ENCODE measurements around the gene RFESD. TPM values are rescaled to one million over a fixed set of nuclear protein-coding genes. Genes with fewer than 3 reads are reported as not detected.
A peak's percentile ranks its signal among the peaks of the same experiment; 100 is the strongest.

Gene RFESD
- total RNA-seq, 1 donor from 2014 or later, result 3.1 TPM

DNA sequence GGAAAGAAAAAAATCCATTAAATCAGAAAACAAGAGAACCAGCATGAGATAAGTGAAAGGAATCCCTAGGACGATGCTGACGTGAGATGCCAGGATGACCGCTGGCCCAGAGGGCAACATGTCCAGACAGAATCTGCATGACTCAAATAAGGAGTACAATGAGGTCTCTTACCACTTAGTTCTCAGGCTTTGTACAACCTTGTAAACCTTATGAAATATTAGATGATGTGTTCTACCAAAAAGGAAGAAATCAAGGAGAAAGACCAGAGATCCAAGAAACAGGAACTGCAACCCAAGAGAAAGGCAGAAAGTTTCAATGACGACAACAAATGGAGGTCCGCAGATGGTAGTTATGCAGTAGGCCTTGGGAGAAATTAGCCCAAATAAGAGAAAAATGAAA lies 29.5 kb upstream of the RFESD start:
- Histone ChIP-seq H3K27me3 (ENCODE audit: control insufficient read depth in 3 of 3, insufficient read depth in 3 of 3, low read length in 3 of 3) (peaks cover 0 to 7% (median 2%) of the 10 kb centered on the region in 3 donors), H3K9ac (ENCODE audit: low read depth in 1 of 3, low read length in 3 of 3) (no peak overlapping the region)

DNA sequence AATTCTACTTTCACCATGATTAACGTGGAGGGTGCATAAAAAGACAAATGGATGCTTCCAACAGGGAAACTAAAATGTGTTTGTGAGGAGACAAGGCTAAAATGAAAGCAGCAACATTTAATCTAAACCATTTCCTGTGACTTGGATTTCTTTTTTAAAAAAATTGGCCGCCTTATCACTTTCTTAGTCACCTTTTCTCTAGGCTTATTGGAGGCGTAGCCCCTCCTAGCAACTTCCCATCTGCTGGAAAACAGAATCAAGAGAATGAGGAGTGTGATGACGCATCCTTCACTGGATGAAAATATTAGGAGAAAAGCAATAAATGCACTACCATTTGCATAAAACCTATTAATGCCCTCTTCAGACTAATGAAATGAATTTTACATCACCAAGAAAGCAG lies 27.5 kb upstream of the RFESD start:
- Histone ChIP-seq H3K9ac (ENCODE audit: low read depth in 1 of 3, low read length in 3 of 3) (no peak overlapping the region), H3K4me3 (ENCODE audit: low read length in 3 of 3) (peak overlapping the region in 1 of 3 donors; percentile 72), H3K27ac (ENCODE audit: low read depth, low read length) (no peak overlapping the region), H3K36me3 (ENCODE audit: control insufficient read depth in 3 of 3, insufficient read depth in 3 of 3, low read length in 3 of 3) (no peaks in the 10 kb centered on the region), H3K9me3 (ENCODE audit: control insufficient read depth in 3 of 3, low read length in 3 of 3) (no peaks in the 10 kb centered on the region), H3K27me3 (ENCODE audit: control insufficient read depth in 3 of 3, insufficient read depth in 3 of 3, low read length in 3 of 3) (peaks cover 0 to 7% (median 2%) of the 10 kb centered on the region in 3 donors), H3K4me1 (ENCODE audit: control insufficient read depth in 3 of 3, insufficient read depth in 3 of 3, low read length in 3 of 3) (peaks cover 9 to 14% (median 12%) of the 10 kb centered on the region in 3 donors)

More for the DNA sequence above, 29.5 kb upstream of the RFESD start:
- no peaks in the 10 kb centered on the region for H3K36me3 ChIP-seq (ENCODE audit: control insufficient read depth in 3 of 3, insufficient read depth in 3 of 3, low read length in 3 of 3)
- peaks cover 9 to 14% (median 12%) of the 10 kb centered on the region in 3 donors for H3K4me1 ChIP-seq (ENCODE audit: control insufficient read depth in 3 of 3, insufficient read depth in 3 of 3, low read length in 3 of 3)
- no peak overlapping the region for H3K4me3 ChIP-seq (ENCODE audit: low read length in 3 of 3)
- no peak overlapping the region for H3K27ac ChIP-seq (ENCODE audit: low read depth, low read length)
- H3K9me3 ChIP-seq (ENCODE audit: control insufficient read depth in 3 of 3, low read length in 3 of 3), result no peaks in the 10 kb centered on the region

DNA sequence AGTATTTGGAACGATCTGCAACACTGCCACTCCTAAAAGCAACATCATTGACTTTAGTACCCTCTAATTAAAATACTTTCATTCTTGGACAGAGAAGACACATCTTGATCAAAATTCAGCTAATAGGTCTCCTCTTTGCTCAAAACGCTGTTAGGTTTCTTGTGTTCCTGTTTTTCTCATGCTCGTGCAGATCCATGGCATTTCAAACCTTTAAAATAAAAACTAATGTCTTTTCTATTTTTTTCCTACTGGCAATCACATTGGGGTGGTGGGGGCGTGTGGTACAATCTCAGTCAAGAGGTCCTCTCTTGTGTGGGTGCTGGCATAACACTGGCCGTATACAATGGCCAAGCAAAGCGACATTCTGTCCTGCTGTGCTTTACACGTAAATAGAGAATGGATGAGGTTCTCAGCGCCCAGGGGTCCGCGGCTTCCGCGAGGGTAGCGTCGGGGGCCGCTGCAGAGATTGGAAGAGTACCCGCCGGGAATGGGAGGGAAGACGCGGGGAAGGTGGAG lies 27.0 kb upstream of the RFESD start:
- peak overlapping the region in 2 of 3 donors; percentile 48 to 70 for H3K9ac ChIP-seq (ENCODE audit: low read depth in 1 of 3, low read length in 3 of 3)
- H3K36me3 ChIP-seq (ENCODE audit: control insufficient read depth in 3 of 3, insufficient read depth in 3 of 3, low read length in 3 of 3), result no peaks in the 10 kb centered on the region
- no peaks in the 10 kb centered on the region for H3K9me3 ChIP-seq (ENCODE audit: control insufficient read depth in 3 of 3, low read length in 3 of 3)
- H3K4me3 ChIP-seq (ENCODE audit: low read length in 3 of 3), result peak overlapping the region; percentile 72 to 75 (median 74)
- peaks cover 9 to 14% (median 12%) of the 10 kb centered on the region in 3 donors for H3K4me1 ChIP-seq (ENCODE audit: control insufficient read depth in 3 of 3, insufficient read depth in 3 of 3, low read length in 3 of 3)
- H3K27ac ChIP-seq (ENCODE audit: low read depth, low read length), result no peak overlapping the region
- H3K27me3 ChIP-seq (ENCODE audit: control insufficient read depth in 3 of 3, insufficient read depth in 3 of 3, low read length in 3 of 3), result peaks cover 0 to 7% (median 2%) of the 10 kb centered on the region in 3 donors

DNA sequence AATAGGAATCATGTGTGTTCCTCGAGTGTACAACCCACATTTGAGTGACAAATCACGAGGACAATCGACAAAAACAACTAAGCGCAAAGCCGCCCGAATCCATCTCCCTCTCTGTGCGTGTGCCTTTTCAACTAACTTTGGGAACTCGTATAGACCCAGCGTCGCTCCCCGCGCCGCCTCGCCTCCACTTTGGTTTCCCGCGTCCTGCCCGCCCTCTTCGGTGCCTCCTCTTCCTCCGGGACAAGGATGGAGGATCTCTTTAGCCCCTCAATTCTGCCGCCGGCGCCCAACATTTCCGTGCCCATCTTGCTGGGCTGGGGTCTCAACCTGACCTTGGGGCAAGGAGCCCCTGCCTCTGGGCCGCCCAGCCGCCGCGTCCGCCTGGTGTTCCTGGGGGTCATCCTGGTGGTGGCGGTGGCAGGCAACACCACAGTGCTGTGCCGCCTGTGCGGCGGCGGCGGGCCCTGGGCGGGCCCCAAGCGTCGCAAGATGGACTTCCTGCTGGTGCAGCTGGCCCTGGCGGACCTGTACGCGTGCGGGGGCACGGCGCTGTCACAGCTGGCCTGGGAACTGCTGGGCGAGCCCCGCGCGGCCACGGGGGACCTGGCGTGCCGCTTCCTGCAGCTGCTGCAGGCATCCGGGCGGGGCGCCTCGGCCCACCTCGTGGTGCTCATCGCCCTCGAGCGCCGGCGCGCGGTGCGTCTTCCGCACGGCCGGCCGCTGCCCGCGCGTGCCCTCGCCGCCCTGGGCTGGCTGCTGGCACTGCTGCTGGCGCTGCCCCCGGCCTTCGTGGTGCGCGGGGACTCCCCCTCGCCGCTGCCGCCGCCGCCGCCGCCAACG lies 26.3 kb upstream of the RFESD start, which contains the start of gene GPR150:
Gene GPR150 (plus strand): TSS at position 58 of the 840 bp plus-strand sequence. CDS start 189 bp downstream, at position 247.
- H3K4me1 ChIP-seq (ENCODE audit: control insufficient read depth in 3 of 3, insufficient read depth in 3 of 3, low read length in 3 of 3), result peaks cover 9 to 14% (median 12%) of the 10 kb centered on the region in 3 donors
- peaks cover 0 to 7% (median 2%) of the 10 kb centered on the region in 3 donors for H3K27me3 ChIP-seq (ENCODE audit: control insufficient read depth in 3 of 3, insufficient read depth in 3 of 3, low read length in 3 of 3)
- H3K9me3 ChIP-seq (ENCODE audit: control insufficient read depth in 3 of 3, low read length in 3 of 3), result no peaks in the 10 kb centered on the region
- no peaks in the 10 kb centered on the region for H3K36me3 ChIP-seq (ENCODE audit: control insufficient read depth in 3 of 3, insufficient read depth in 3 of 3, low read length in 3 of 3)
- H3K4me3 ChIP-seq (ENCODE audit: low read length in 3 of 3), result peak within 1 kb of the TSS; percentile 72 to 75 (median 74)
- H3K27ac ChIP-seq (ENCODE audit: low read depth, low read length), result no peak within 1 kb of the TSS
- peak within 1 kb of the TSS in 2 of 3 donors; percentile 48 to 70 for H3K9ac ChIP-seq (ENCODE audit: low read depth in 1 of 3, low read length in 3 of 3)

DNA sequence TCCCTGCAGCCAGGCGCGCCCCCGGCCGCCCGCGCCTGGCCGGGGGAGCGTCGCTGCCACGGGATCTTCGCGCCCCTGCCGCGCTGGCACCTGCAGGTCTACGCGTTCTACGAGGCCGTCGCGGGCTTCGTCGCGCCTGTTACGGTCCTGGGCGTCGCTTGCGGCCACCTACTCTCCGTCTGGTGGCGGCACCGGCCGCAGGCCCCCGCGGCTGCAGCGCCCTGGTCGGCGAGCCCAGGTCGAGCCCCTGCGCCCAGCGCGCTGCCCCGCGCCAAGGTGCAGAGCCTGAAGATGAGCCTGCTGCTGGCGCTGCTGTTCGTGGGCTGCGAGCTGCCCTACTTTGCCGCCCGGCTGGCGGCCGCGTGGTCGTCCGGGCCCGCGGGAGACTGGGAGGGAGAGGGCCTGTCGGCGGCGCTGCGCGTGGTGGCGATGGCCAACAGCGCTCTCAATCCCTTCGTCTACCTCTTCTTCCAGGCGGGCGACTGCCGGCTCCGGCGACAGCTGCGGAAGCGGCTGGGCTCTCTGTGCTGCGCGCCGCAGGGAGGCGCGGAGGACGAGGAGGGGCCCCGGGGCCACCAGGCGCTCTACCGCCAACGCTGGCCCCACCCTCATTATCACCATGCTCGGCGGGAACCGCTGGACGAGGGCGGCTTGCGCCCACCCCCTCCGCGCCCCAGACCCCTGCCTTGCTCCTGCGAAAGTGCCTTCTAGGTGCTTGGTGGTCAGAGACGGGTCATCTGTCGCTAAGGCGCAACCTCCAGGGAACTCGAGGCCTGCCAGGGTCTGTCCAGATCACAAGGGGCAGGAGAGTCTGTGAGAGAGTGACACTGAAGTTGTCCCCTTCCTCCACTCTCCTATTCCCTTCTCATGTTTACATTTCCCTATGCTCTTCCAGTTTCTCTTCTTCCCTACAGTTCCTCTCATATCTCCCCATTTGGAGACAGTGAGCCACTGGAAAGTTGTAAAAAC lies 25.4 kb upstream of the RFESD start:
- no peaks in the 10 kb centered on the region for H3K9me3 ChIP-seq (ENCODE audit: control insufficient read depth in 3 of 3, low read length in 3 of 3)
- peak overlapping the region; percentile 59 to 74 (median 72) for H3K4me3 ChIP-seq (ENCODE audit: low read length in 3 of 3)
- peaks cover 0 to 7% (median 2%) of the 10 kb centered on the region in 3 donors for H3K27me3 ChIP-seq (ENCODE audit: control insufficient read depth in 3 of 3, insufficient read depth in 3 of 3, low read length in 3 of 3)
- no peaks in the 10 kb centered on the region for H3K36me3 ChIP-seq (ENCODE audit: control insufficient read depth in 3 of 3, insufficient read depth in 3 of 3, low read length in 3 of 3)
- peak overlapping the region in 2 of 3 donors; percentile 7 to 70 for H3K9ac ChIP-seq (ENCODE audit: low read depth in 1 of 3, low read length in 3 of 3)
- peaks cover 9 to 14% (median 12%) of the 10 kb centered on the region in 3 donors for H3K4me1 ChIP-seq (ENCODE audit: control insufficient read depth in 3 of 3, insufficient read depth in 3 of 3, low read length in 3 of 3)
- H3K27ac ChIP-seq (ENCODE audit: low read depth, low read length), result no peak overlapping the region

DNA sequence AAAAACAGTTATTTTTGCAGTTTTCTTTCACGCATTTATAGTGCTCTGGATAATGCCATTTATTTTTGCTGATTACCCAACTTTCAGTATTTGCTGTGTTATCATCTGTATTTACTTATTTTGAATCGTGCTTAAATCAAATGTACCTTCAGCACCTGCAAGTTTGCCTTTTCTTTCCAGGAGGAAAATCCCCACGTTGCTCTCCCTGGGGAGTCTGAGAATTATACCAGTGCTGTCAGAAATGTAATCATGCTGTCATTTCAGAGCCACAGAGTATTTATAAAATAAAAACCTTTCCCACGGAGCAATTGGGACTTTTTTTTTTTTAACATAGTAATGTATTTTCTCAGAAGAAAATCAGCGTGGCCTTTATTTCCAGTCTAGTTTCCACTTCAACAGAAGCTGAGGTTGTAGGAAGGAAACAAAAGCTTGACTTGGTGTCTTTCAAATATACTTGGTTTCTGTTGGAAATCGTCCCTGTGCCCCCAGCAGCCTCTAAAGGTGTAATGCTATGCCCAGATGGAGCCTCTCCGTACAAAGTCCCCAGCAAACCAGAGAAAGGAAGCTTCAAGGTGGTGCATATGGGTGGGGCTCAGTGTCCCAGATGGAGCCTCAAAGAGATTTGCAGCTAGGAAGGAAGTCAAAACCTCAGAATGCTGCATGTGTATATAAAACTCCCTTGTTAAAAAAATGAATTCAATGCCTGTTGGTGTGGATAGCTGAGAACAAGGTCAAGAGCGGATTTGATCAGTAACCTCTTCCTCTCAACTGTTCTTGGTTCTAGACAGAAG lies 24.5 kb upstream of the RFESD start:
- Histone ChIP-seq H3K27ac (ENCODE audit: low read depth, low read length) (no peak overlapping the region), H3K36me3 (ENCODE audit: control insufficient read depth in 3 of 3, insufficient read depth in 3 of 3, low read length in 3 of 3) (no peaks in the 10 kb centered on the region), H3K9ac (ENCODE audit: low read depth in 1 of 3, low read length in 3 of 3) (no peak overlapping the region), H3K4me3 (ENCODE audit: low read length in 3 of 3) (no peak overlapping the region), H3K27me3 (ENCODE audit: control insufficient read depth in 3 of 3, insufficient read depth in 3 of 3, low read length in 3 of 3) (peaks cover 0 to 7% (median 2%) of the 10 kb centered on the region in 3 donors), H3K4me1 (ENCODE audit: control insufficient read depth in 3 of 3, insufficient read depth in 3 of 3, low read length in 3 of 3) (peaks cover 9 to 14% (median 12%) of the 10 kb centered on the region in 3 donors), H3K9me3 (ENCODE audit: control insufficient read depth in 3 of 3, low read length in 3 of 3) (no peaks in the 10 kb centered on the region)

DNA sequence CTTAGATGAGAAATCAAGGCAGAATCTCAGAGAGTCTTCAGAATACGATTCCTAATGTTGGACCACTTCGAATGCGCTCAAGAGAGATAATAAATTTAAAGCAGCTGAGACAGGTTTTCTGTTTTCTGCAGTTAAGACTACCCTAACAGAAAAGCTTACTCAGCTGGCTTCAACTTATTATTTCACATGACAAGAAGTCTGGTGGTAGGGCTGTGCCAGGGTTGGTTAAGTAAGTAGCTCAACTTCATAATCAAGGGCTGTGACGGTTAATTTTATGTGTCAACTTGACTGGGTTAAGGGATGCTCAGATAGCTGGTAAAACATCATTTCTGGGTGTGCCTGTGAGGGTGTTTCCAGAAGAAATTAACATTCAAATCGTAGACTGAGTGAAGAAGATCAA lies 22.9 kb upstream of the RFESD start:
- no peak overlapping the region for H3K9ac ChIP-seq (ENCODE audit: low read depth in 1 of 3, low read length in 3 of 3)
- peaks cover 0 to 7% (median 2%) of the 10 kb centered on the region in 3 donors for H3K27me3 ChIP-seq (ENCODE audit: control insufficient read depth in 3 of 3, insufficient read depth in 3 of 3, low read length in 3 of 3)
- H3K4me1 ChIP-seq (ENCODE audit: control insufficient read depth in 3 of 3, insufficient read depth in 3 of 3, low read length in 3 of 3), result peaks cover 9 to 14% (median 12%) of the 10 kb centered on the region in 3 donors
- H3K4me3 ChIP-seq (ENCODE audit: low read length in 3 of 3), result no peak overlapping the region
- no peaks in the 10 kb centered on the region for H3K9me3 ChIP-seq (ENCODE audit: control insufficient read depth in 3 of 3, low read length in 3 of 3)
- H3K36me3 ChIP-seq (ENCODE audit: control insufficient read depth in 3 of 3, insufficient read depth in 3 of 3, low read length in 3 of 3), result no peaks in the 10 kb centered on the region
- H3K27ac ChIP-seq (ENCODE audit: low read depth, low read length), result no peak overlapping the region

DNA sequence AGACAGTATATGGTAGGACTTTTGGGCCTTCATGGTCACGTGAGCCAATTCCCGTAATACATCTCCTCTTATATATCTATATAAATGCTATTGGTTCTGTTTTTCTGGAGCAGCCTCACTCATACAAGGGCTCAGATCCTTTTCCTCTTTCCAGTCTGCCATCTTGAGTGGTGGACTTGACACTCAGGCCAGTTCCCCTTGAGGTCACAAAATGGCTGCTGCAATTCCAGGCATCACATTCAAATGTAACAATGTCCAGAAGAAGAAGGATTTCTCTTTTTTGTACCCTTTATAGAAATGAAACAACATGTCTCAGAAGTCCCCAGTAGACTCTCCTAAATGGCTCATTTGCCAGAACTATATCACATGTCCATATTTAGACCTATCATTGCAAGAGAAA lies 22.2 kb upstream of the RFESD start:
- H3K9me3 ChIP-seq (ENCODE audit: control insufficient read depth in 3 of 3, low read length in 3 of 3), result no peaks in the 10 kb centered on the region
- no peak overlapping the region for H3K9ac ChIP-seq (ENCODE audit: low read depth in 1 of 3, low read length in 3 of 3)
- H3K4me3 ChIP-seq (ENCODE audit: low read length in 3 of 3), result no peak overlapping the region
- peaks cover 9 to 14% (median 12%) of the 10 kb centered on the region in 3 donors for H3K4me1 ChIP-seq (ENCODE audit: control insufficient read depth in 3 of 3, insufficient read depth in 3 of 3, low read length in 3 of 3)
- peaks cover 0 to 7% (median 2%) of the 10 kb centered on the region in 3 donors for H3K27me3 ChIP-seq (ENCODE audit: control insufficient read depth in 3 of 3, insufficient read depth in 3 of 3, low read length in 3 of 3)
- H3K36me3 ChIP-seq (ENCODE audit: control insufficient read depth in 3 of 3, insufficient read depth in 3 of 3, low read length in 3 of 3), result no peaks in the 10 kb centered on the region
- H3K27ac ChIP-seq (ENCODE audit: low read depth, low read length), result no peak overlapping the region

DNA sequence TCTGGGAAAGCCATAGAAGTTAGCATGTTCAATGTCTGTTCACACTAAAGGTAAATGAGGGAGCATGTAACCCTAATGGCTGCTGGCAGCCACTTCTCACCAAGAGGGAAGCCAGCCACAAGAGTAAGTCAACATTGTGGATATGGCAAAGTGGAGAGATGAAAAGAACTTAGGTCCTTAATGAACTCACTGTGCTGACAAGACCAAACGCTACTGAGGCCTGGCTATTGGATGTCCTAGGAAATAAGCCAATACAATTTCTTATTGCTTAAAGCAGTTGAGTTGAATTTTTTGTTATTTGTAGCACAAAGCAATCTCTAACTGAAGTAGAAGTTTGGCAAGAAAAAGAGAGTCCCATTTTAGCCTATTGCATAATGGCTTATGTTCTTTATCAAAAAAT lies 19.9 kb upstream of the RFESD start:
- Histone ChIP-seq H3K4me1 (ENCODE audit: control insufficient read depth in 3 of 3, insufficient read depth in 3 of 3, low read length in 3 of 3) (no peaks in the 10 kb centered on the region), H3K36me3 (ENCODE audit: control insufficient read depth in 3 of 3, insufficient read depth in 3 of 3, low read length in 3 of 3) (no peaks in the 10 kb centered on the region), H3K27me3 (ENCODE audit: control insufficient read depth in 3 of 3, insufficient read depth in 3 of 3, low read length in 3 of 3) (no peaks in the 10 kb centered on the region), H3K27ac (ENCODE audit: low read depth, low read length) (no peak overlapping the region), H3K4me3 (ENCODE audit: low read length in 3 of 3) (no peak overlapping the region), H3K9me3 (ENCODE audit: control insufficient read depth in 3 of 3, low read length in 3 of 3) (no peaks in the 10 kb centered on the region), H3K9ac (ENCODE audit: low read depth in 1 of 3, low read length in 3 of 3) (no peak overlapping the region)
